Breast epithelium (tissue), 4 donors: ENCODE data around the gene NACAD. TPM values are rescaled to one million over a fixed set of nuclear protein-coding genes. Genes with fewer than 3 reads are reported as not detected.
"Not testable (repeated sequence)": the region's sequence is repeated elsewhere in the genome, so short reads cannot be mapped to it uniquely, and the experiment has no call there.

Source experiments
- DNase-seq, 2 donors: peaks; one replicate each; pipeline ENCODE4 v3.0.0-alpha.2; 2019; ENCODE audit warnings: low spot score in 2 of 2
- H3K27ac ChIP-seq, 2 donors: fragments of 200-600 bp; sonication (generic) in 1 of 2; one replicate each; pipeline ENCODE4 v1.5.1; 2016 to 2019; ENCODE audit warnings: mild to moderate bottlenecking in 1 of 2
- H3K27me3 ChIP-seq, 2 donors: fragments of 200-600 bp; sonication (generic) in 1 of 2; one replicate each; pipeline versions ENCODE4 v1.5.1 to v1.6.0; 2017 to 2019; ENCODE audit warnings: control low read depth in 1 of 2, mild to moderate bottlenecking in 1 of 2
- H3K36me3 ChIP-seq: fragments of 200-600 bp; one replicate; pipeline ENCODE4 v1.5.1; 2019
- H3K4me1 ChIP-seq, 2 donors: fragments of 200-600 bp; sonication (generic); one replicate each; pipeline ENCODE4 v1.5.1; 2016 to 2019; ENCODE audit warnings: control low read depth in 1 of 2
- H3K4me3 ChIP-seq, 3 donors: fragments of 200-600 bp; sonication (generic); 1 replicate in 2 of 3; 2 replicates in 1 of 3; pipeline ENCODE4 v1.5.1; 2016 to 2019; ENCODE audit warnings: mild to moderate bottlenecking in 3 of 3, moderate library complexity in 2 of 3
- H3K9me3 ChIP-seq, 2 donors: fragments of 200-600 bp; sonication (generic) in 1 of 2; one replicate each; pipeline ENCODE4 v1.5.1; 2016 to 2019; ENCODE audit warnings: control low read depth in 1 of 2
- CTCF ChIP-seq, 3 donors: fragments of 450-650 bp; IDR thresholded peaks; one replicate each; pipeline ENCODE4 v1.5.1; 2016 to 2017; ENCODE audit warnings: antibody characterized with exemption in 3 of 3, mild to moderate bottlenecking in 3 of 3, moderate library complexity in 3 of 3
- POLR2A ChIP-seq: fragments of 450-650 bp; IDR thresholded peaks from one replicate; pipeline ENCODE4 v1.6.1; 2016; ENCODE audit warnings: antibody characterized with exemption, mild to moderate bottlenecking, moderate library complexity
- POLR2AphosphoS5 ChIP-seq, 3 donors: sonication (generic); formaldehyde crosslinking; IDR thresholded peaks; one replicate each; pipeline ENCODE4 v1.6.1; 2017; ENCODE audit warnings: antibody characterized with exemption in 3 of 3
- intact Hi-C: fragments of 100-400 bp; cut with DNase I; formaldehyde crosslinking; loops from one replicate; pipeline ENCODE4 v1.15.1; 2023; ENCODE audit warnings: low total_unique reads
- total RNA-seq, 3 donors: library from RNA; depleted of rRNA; stranded (reverse); fragments of >200 nt; gene quantifications; one replicate each; pipeline ENCODE4 v1.1.0, GENCODE V29; 2016

NACAD gene
- total RNA-seq, 3 donors from 2014 or later: 1.2 to 7.5 (median 3.2) TPM

GRCh38 chr7:45035371-45035770 is 53.4 kb downstream of the NACAD start:
- Histone ChIP-seq H3K27ac (no peak overlapping the region), H3K9me3 (no peaks in the 10 kb centered on the region), H3K36me3 (no peaks in the 10 kb centered on the region), H3K4me1 (peaks cover 0 to 9% of the 10 kb centered on the region in 2 donors), H3K4me3 (no peak overlapping the region), H3K27me3 (no peaks in the 10 kb centered on the region)
- no peak for TF ChIP-seq POLR2AphosphoS5 (IDR thresholded peaks at IDR 0.05)
- no peak for TF ChIP-seq POLR2A
- no peak for TF ChIP-seq CTCF (IDR thresholded peaks at IDR 0.05)
- no peak for DNase-seq
- intact Hi-C loops: no loop called here

- H3K36me3 ChIP-seq: not testable (repeated sequence)
These were observed 54.1 kb downstream of the NACAD start for GRCh38 chr7:45034710-45035109.

GRCh38 chr7:45033931-45034290 is 54.9 kb downstream of the NACAD start:
- Histone ChIP-seq H3K9me3 (no peaks in the 10 kb centered on the region), H3K36me3 (no peaks in the 10 kb centered on the region), H3K4me3 (no peak overlapping the region), H3K4me1 (peaks cover 0 to 9% of the 10 kb centered on the region in 2 donors), H3K27ac (peak overlapping the region; percentile 35 to 60), H3K27me3 (no peaks in the 10 kb centered on the region)
- no peak for TF ChIP-seq POLR2AphosphoS5 (IDR thresholded peaks at IDR 0.05)
- no peak for TF ChIP-seq CTCF (IDR thresholded peaks at IDR 0.05)
- TF ChIP-seq POLR2A: no peak
- intact Hi-C loops: no loop called here
- DNase-seq: peak in 1 of 2 donors; percentile 84

More at GRCh38 chr7:45034710-45035109, 54.1 kb downstream of the NACAD start:
- H3K9me3 ChIP-seq, intact Hi-C loops, H3K27me3 ChIP-seq, H3K4me3 ChIP-seq, H3K27ac ChIP-seq, DNase-seq, H3K4me1 ChIP-seq: not testable (repeated sequence)

GRCh38 chr7:45033261-45033930 is 55.4 kb downstream of the NACAD start:
- Histone ChIP-seq H3K4me3 (no peak overlapping the region), H3K27me3 (no peaks in the 10 kb centered on the region), H3K4me1 (peaks cover 0 to 9% of the 10 kb centered on the region in 2 donors), H3K36me3 (no peaks in the 10 kb centered on the region), H3K27ac (peak overlapping the region; percentile 35 to 60), H3K9me3 (no peaks in the 10 kb centered on the region)
- TF ChIP-seq POLR2A (no peak), CTCF (IDR thresholded peaks at IDR 0.05) (no peak), POLR2AphosphoS5 (IDR thresholded peaks at IDR 0.05) (no peak)
- intact Hi-C loops: no loop called here
- DNase-seq: no peak

- peaks cover 0 to 9% of the 10 kb centered on the region in 2 donors for H3K4me1 ChIP-seq
- H3K9me3 ChIP-seq: no peaks in the 10 kb centered on the region
- H3K27ac ChIP-seq: peak overlapping the region in 1 of 2 donors; percentile 38
- DNase-seq: no peak
- no peaks in the 10 kb centered on the region for H3K36me3 ChIP-seq
- no peaks in the 10 kb centered on the region for H3K27me3 ChIP-seq
- H3K4me3 ChIP-seq: no peak overlapping the region
- intact Hi-C loops: no loop called here
- TF ChIP-seq POLR2AphosphoS5 (IDR thresholded peaks at IDR 0.05) (no peak), CTCF (IDR thresholded peaks at IDR 0.05) (no peak), POLR2A (no peak)
These were observed 56.3 kb downstream of the NACAD start for GRCh38 chr7:45032421-45032820.
